SKM-1 (cell line): ENCODE data around the gene PNMT.
"Not testable (repeated sequence)": the region's sequence is repeated elsewhere in the genome, so short reads cannot be mapped to it uniquely, and the experiment has no call there.

Source experiments
- DNase-seq: peaks from one replicate; lab custom pipeline; 2025; ENCODE audit not compliant: unreplicated experiment; lab: John Stamatoyannopoulos, UW

Gene PNMT

DNA sequence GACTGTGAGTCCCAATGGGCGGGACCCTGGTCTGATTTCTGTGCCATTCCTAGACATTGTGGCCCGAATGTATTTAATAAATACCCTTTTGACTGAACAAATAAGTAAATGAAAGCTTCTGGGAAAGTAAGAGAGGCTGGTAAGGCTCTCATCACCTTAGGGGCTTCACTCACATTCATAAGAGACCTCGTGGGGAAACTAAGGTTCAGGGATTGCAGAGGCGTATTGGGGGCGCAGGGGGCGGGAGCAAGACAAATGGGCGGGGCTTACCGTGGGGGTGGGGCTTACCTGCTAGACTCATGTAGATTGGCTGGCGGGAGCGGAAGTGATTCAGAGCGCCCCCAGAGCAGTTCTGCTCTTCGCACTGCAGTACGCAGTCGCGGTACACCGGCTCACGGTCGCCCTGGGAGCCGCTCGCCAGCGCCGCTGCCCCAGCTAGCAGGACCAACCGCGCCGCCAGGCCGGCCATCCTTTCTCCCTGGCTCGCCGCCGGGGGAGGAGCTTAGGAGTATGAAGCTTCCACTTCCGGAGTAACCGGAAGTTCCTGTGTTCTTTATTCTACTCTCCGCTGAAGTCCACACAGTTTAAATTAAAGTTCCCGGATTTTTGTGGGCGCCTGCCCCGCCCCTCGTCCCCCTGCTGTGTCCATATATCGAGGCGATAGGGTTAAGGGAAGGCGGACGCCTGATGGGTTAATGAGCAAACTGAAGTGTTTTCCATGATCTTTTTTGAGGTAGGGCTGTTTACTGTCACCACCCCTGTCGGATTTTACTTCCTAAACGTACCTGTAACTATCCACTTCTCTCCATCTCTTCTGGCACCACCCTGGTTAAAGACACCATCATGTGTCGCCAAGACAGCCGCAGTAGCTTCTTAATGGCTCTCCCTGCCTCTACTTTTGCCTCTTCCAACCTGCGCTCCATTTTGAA, 19.6 kb downstream of the PNMT start, which contains the start of gene PGAP3:
Gene PGAP3, minus strand, starts transcription at position 512 of the 929 bp plus-strand sequence. Its CDS starts 43 bp downstream, at position 469.
- DNase-seq: peak; percentile 76

DNA sequence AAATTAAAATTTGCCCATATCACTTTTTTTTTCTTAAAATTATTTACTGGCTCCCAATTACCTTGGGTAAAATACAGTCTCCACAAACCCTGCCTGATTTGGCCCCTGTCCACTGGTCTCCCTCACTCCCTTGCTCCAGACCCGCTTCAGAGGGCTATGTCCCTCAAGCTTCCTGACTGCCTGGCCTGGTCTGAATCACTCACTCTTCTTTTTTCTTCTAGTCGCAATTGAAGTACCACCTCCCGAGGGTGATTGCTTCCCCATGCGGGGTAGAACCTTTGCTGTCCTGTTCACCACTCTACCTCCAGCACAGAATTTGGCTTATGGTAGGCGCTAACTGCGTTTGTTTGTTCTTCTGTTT, 20.2 kb downstream of the PNMT start:
- no peak for DNase-seq

DNA sequence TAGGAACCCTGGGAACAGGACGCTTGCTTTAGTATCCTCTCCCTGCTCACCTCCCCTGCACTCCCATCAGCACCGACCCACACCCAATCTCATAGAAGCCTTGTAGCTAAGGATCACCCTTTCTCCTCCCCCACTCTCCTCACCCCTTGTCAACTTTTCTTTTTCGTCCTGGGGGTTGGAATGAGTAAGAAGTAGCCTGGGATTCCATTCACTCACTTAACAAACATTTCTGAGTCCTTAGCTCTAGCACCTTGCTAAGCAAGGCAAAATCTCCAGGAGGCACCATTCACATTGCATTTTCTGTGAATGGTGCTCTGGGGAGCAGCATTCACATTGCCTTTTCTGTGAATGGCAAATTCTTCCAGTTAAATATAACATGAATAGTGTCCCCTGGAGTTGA, 20.7 kb downstream of the PNMT start:
- no peak for DNase-seq

DNA sequence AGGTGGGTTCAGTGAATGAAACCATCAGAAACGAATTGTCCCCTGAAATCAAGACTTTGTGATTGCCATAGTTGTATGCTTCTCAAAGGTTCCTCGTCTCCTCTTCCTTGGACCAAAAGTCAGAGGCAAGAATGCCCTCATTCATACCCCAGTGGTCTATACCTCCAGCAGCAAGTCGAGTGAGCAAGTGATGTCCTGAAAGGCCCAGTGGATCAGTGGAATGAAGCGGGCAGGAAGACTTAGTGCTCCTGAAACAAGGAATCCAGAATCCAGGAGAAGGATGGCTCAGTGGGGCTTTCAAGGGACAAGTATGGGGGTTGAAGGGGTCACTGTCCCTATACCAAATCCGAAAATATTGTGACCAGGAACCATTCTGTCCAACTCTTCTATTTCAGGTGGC, 26.3 kb downstream of the PNMT start:
- DNase-seq: no peak

DNA sequence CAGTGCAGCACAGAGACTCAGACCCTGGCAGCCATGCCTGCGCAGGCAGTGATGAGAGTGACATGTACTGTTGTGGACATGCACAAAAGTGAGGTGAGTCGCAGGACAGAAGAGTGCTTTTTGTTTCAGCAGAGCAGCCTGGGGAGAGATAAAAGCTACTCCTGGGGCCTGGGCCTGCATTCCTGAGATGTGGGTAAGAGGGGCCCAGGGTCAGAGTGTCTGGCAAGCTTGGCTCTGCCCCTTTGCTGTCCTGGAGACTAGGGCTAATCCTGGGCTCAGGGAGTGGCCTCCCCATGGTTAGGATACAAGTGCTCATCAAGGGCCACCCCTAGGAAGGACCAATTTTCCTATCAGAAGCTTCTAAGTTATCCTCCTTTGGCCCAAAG, 26.8 kb downstream of the PNMT start:
- DNase-seq: no peak

DNA sequence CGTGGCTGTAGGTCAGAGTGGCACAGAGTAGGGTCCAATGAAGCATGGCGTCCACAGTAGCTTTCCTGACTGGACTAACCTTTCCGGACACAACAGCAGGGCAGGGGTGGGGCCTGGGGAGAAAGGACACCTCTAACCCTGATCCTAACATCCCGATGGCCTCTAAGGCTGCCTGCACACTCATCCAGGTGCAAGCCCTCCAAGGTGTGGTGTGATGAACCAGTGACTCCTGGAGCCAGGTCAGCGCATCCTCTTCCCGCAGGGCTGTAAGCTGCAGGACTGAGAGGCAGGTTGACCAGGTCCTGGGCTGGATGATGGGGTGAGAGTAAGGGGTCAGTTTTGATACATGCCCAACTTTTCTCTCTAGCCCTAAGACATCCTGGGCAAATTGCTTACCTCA, 28.5 kb downstream of the PNMT start:
- no peak for DNase-seq

DNA sequence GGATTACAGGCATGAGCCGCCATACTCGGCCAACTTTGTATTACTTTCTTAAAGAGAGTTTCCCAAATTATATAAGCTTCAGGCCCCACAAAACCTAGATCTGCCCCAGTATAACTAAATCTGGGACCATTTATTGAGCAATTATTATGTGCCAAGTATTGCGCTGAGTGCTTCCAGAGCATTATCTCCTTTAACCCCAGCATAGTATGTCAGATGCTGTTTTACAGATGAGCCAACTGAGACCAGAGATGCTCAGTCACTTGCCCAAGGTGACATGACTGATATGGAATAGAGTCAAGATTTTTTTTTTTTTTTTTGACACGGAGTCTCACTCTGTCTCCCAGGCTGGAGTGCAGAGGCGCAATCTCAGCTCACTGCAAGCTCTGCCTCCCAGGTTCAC, 29.7 kb downstream of the PNMT start:
- DNase-seq: no peak

DNA sequence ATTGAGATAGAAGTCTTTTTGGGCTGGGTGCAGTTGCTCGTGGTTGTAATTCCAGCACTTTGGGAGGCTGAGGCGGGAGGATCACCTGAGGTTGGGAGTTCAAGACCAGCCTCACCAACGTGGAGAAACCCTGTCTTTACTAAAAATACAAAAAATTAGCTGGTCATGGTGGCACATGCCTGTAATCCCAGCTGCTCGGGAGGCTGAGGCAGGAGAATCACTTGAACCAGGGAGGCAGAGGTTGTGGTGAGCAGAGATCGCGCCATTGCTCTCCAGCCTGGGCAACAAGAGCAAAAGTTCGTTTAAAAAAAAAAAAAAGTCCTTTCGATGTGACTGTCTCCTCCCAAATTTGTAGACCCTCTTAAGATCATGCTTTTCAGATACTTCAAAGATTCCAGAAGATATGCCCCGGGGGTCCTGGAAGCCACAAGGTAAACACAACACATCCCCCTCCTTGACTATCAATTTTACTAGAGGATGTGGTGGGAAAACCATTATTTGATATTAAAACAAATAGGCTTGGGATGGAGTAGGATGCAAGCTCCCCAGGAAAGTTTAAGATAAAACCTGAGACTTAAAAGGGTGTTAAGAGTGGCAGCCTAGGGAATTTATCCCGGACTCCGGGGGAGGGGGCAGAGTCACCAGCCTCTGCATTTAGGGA, 31.0 kb downstream of the PNMT start:
- not testable (repeated sequence) for DNase-seq

DNA sequence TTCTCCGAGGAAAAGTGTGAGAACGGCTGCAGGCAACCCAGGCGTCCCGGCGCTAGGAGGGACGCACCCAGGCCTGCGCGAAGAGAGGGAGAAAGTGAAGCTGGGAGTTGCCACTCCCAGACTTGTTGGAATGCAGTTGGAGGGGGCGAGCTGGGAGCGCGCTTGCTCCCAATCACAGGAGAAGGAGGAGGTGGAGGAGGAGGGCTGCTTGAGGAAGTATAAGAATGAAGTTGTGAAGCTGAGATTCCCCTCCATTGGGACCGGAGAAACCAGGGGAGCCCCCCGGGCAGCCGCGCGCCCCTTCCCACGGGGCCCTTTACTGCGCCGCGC, 31.5 kb downstream of the PNMT start, which contains the start of gene ERBB2:
Gene ERBB2, plus strand, starts transcription at position 247 of the 330 bp plus-strand sequence. CDS start 175 bp downstream, outside the sequence.
- no peak for DNase-seq

DNA sequence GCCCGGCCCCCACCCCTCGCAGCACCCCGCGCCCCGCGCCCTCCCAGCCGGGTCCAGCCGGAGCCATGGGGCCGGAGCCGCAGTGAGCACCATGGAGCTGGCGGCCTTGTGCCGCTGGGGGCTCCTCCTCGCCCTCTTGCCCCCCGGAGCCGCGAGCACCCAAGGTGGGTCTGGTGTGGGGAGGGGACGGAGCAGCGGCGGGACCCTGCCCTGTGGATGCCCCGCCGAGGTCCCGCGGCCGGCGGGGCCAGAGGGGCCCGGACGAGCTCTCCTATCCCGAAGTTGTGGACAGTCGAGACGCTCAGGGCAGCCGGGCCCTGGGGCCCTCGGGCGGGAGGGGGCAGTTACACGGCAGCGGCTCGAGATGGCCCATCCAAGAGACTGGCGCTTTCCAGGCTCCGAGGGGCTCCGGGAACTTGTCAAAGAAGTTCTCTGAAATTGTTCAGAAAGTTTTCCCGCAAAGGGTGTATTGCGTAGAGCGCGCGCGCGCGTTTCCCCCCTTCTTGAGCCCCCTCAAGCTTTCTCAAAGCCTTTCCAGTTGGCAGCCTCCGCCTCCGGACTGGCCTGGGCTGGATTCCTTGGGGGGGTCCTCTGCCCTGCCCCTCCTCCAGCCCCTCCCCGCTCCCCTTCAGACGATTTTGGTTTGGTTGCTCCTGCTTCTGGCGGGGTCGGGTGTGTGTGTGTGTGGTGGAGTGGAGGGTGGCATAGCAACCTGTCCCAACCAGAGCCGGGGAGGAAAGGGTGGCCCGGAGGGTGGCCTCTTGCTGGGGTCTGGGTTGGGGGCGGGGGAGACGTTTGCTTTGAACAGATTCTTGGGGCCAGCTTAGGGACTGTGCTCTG, 32.1 kb downstream of the PNMT start:
- no peak for DNase-seq

DNA sequence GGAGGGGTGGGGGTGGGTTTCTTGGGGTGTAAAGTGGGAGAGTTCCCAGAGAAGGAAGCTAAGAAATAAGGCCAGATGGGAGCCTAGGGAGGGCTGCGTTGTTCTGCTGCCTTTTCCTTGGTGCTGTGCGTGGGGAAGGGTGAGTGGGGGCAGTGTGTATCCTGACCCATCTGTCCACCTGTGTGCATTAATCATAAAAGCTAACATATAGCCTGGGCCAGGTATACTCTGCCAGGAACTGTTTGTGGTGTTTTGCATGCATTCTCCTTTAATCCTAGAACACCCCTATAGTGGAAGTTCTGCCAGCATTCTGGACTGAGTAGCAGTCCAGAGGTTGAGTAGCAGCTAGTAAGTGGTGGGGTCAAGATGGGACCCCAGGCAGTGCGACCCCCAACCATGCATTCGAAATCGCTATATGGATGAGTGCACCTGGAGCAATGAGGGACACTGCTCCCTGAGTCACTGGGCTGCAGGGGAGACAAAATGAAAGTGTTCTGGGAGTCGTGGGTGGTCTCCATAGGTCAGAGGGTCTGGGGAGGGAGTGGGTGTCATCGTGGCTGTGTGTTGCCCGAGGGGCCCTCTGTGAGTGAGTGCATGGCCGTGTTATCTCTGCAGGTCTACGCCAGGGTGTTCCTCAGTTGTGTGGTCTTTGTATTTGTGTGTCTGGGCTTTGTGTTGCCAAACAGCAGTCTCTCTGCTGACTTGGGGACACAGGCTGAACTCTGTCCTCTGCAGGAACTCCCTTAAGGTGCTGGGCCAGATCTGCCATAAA, 32.9 kb downstream of the PNMT start:
- no peak for DNase-seq

DNA sequence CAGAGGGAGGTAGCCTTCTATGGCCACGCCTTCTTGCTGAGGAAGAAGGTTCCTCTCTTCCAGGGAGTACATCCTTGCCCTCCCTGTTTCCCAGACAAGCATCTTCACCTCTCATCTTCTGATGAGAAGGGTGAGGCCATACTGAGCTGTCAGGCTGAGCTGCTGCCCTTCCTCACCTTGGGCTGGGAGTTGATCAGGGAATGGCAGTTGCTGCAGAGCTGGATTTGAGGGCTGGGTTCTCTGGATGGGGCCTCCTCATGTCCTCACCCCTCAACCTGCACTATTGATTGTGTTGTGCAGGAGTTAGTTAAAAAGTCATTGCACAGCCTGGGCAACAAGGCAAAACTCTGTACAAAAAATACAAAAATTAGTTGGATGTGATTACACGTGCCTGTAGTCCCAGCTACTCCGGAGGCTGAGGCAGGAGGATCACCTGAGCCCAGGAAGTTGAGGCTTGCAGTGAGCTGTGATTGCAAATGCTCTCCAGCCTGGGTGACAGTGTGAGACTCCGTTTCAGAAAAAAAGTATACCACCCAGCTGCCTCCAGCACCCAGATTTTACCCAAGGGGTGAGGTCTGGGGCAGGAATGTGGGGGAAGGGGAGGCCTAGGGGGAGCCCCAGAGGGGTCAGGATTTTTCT, 33.6 kb downstream of the PNMT start:
- no peak for DNase-seq

DNA sequence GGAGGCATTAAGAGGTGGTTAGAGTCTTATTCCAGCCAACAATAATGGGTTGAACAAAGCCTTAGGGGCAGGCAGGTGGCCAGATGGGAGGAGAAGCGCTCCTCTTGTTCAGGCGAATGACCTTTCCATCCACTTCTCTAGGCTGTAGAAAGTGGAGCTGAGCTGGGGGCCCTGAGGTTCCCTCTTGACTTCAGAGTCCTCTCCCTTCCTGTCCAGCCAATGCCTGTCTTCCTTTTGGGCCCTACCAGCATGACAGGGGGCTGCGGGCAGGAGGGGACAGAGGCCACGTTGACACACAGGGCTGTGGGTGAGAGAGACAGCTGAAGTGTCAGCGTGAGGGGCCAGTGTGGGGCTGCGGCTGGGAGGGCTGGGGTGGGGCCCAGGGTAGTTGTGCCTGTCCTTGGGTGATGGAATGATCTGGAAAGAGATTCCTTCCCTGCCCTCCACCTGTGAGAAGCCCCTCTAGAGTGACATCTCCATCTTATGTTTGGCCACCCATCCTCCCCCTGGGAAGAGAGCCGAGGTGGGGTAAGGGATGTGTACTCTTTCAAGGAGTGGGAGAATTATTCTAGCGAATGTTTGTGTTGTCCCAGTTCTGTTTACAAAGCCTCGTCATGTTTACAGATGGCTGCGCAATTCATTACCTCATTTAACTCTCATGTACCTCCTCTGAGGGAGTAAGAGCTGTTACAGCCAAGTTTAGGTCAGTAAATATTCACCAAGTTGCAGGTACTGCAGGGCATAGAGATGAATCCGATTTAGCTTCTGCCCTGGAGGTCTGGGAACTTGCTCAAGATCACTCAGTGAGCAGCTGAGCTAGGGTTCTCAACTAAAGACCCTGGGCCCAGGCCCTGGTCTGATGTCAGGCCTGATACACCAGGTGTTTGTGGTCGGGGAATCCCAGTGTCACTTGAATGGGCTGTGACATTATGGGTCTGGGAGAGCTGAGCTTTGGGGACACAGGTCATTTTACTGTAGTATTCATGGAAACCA, 34.9 kb downstream of the PNMT start:
- no peak for DNase-seq

DNA sequence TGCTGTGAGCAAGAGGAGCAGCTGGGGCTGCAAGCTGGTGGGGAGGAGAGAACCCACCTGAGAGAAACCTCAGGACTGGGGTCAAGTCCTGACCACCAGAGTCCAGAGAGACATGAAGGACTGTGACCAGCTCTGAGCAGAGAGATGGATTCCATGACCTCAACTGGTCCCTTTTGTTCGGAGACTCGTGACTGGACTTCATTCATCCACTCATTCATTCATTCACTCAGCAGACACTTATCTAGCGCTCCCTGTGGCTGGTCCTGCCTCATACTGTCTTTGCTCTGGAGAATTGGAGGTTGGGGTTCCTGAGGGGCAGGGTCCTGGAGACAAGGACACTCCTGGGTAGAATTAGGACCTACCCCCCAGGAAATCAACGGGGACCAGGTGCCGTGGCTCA, 35.7 kb downstream of the PNMT start:
- no peak for DNase-seq

DNA sequence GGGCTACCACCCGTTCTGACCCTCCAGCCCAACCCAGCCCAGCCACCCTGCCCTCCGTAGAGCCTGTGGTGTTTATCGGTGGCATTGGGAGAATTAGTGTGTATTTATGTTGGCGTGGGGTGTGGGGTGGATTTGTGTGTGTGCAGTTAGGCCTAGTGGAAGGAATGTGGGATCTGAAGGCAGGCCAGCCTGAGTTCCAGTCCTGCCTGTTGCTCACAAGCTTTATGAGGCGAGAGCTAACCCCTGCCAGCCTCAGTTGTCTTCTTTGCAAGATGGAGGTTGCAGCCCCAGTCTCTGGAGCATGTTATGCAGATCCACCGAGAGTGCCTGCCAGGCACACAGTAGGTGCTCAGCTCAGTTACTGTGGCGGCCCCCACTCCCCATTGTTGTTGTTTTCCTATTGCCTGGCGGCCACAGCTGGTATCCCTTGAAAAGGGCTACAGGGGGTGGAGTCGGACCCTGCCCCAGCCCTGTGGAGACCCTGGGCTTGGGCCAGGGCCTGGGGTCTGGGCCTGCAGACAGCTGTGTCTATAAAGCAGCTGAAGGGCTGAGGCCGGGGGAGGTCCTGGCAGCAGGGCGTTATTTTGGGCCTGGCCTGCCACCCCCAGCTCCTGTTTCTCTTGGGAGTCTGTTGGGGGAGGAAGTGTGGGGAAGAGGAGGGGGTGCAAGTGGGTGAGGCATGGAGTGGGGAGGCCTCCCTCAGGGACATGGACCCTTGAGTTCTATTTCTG, 36.7 kb downstream of the PNMT start:
- no peak for DNase-seq

DNA sequence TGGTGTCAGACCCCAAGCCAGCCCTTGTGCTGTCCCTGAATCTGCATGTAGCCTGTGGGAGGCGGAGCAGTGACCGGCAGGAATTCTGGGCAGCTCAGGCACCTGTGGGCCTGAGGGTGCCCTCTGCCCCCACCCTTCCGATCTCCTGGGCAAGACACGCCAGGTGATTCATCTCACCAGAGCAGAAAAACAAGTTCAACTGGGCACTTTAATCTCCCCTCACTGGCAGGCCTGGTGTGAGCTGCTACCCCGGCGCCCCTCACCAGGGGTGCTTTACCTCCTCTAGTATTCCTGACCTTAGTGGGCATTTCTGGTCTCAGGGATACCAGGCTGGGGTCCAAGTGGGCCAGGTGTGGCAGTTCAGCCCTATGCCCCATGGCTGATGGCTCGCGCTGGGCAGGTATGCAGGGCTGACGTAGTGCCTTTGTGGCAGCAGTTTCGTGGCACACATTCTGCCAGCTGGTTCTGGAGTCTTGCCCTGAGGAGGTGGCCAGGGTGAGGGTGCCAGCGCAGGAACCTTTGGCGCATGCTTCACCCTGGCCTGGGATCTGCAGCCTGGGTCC, 37.6 kb downstream of the PNMT start:
- DNase-seq: no peak

DNA sequence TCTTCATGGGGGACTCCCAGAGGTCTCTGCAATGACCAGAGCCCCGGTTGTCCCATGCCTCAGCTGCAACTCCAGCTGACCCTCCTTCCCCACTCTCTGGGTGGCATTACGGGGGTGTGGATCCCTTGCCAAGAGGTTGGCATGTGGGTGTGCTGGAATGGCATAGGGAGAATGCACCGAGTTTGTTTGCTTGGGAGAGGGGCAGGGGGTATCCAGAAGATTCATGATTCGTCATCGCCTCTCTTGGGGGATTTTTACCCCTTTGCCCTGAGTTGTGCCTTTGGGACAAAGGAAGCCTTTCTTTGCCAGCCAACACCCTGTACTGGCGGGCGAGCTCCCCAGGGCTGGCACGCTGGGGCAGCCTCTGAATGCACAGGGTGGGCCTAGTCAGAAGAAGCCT, 38.1 kb downstream of the PNMT start:
- DNase-seq: no peak

DNA sequence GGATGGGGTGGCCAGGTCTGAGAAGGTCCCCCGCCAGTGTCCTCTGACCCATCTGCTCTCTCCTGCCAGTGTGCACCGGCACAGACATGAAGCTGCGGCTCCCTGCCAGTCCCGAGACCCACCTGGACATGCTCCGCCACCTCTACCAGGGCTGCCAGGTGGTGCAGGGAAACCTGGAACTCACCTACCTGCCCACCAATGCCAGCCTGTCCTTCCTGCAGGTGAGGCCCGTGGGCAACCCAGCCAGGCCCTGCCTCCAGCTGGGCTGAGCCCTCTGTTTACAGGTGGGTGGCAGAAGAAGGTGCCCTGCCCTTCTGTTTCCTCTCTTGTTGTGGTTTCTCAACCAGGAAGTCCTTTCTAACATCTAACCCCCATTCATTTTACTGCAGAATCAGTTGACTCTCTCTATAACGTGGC, 38.7 kb downstream of the PNMT start:
- no peak for DNase-seq
